Suprapubic skin (tissue), 4 donors: ENCODE data around the gene SLC15A3.

ENCODE experiments used
- EP300 ChIP-seq: sonication (generic); formaldehyde crosslinking; IDR thresholded peaks from one replicate; pipeline ENCODE4 v1.6.1; 2017; ENCODE audit warnings: antibody characterized with exemption
- POLR2AphosphoS5 ChIP-seq, 3 donors: sonication (generic); formaldehyde crosslinking; IDR thresholded peaks; one replicate each; pipeline ENCODE4 v1.6.1; 2017; ENCODE audit warnings: antibody characterized with exemption in 3 of 3
- TF ChIP-seq, protein P1 (sequence below), 2 donors: fragments of 200-600 bp in 1 of 2; fragments of 450-650 bp in 1 of 2; sonication (generic) in 1 of 2; IDR thresholded peaks; one replicate each; pipeline ENCODE4 v1.5.1; 2016 to 2019; ENCODE audit warnings: antibody characterized with exemption in 2 of 2, mild to moderate bottlenecking in 1 of 2, moderate library complexity in 1 of 2

DNA sequence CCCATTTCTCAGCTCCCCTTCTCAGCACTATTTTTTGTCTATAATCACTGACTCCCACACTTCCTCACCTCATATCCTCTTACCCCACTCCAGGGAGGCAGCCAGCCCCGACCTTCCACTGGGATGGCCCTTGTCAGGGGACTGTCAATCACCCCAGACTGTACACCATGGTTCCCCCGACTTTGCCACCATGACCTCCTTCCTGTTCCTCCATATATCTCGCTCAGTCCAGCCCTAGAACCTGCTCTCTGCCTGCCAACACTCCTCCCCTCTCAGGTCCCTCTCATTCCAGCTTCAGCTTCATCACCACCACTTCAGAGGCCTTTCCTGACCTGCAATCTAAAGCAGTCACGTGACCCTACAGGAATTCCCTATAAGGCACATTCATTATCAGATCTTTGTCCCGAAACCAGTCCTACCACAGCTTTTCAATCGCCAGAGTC, 62.1 kb downstream of the SLC15A3 start:
- TF ChIP-seq, protein P1, sequence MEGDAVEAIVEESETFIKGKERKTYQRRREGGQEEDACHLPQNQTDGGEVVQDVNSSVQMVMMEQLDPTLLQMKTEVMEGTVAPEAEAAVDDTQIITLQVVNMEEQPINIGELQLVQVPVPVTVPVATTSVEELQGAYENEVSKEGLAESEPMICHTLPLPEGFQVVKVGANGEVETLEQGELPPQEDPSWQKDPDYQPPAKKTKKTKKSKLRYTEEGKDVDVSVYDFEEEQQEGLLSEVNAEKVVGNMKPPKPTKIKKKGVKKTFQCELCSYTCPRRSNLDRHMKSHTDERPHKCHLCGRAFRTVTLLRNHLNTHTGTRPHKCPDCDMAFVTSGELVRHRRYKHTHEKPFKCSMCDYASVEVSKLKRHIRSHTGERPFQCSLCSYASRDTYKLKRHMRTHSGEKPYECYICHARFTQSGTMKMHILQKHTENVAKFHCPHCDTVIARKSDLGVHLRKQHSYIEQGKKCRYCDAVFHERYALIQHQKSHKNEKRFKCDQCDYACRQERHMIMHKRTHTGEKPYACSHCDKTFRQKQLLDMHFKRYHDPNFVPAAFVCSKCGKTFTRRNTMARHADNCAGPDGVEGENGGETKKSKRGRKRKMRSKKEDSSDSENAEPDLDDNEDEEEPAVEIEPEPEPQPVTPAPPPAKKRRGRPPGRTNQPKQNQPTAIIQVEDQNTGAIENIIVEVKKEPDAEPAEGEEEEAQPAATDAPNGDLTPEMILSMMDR (IDR thresholded peaks at IDR 0.05) = no peak
- no peak for TF ChIP-seq EP300
- no peak for TF ChIP-seq POLR2AphosphoS5 (IDR thresholded peaks at IDR 0.05)
